ENCODE measurements around the gene ZNF616. TPM values are rescaled to one million over a fixed set of nuclear protein-coding genes. Genes with fewer than 3 reads are reported as not detected.
A peak's percentile ranks its signal among the peaks of the same experiment; 100 is the strongest.

ZNF616 gene
- polyA plus RNA-seq, 1 donor (not counting 4 experiments of a cell fraction or from before 2014, with no cell fraction given) = 7.6 TPM

GRCh38 chr19:52086481-52086880, 53.3 kb downstream of the ZNF616 start:
- dilution Hi-C loops (cut with MboI; ENCODE audit: extremely low pct_ligation_motif_present, low sequenced_read_pairs) = no loop called here

DNA sequence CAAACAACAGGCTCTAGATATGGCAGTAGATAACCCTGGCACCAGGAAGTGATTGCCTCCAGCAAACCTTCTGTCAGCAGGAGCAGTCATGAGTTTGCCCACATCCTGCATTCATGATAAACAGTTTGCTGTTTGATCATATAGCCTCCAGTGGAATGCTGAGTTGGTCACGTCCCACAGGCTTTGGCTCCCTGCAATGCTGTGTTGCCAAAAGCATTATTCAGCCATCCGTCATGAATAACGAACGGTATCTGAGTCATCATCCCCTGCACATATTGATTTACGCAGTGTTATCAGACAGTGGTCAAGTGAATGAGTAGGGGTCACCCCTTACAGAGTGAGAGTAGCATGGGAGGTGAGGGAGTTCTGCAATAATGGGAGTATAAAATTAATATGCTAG, 69.2 kb downstream of the ZNF616 start:
- H3K9ac ChIP-seq (ENCODE audit: control insufficient read depth, extremely low read depth, insufficient read depth, low read length) = no peak overlapping the region
- FAIRE-seq (no peak), DNase-seq (ENCODE audit: low read depth, low spot score) (peak; percentile 40)
- no peak overlapping the region for H3K4me3 ChIP-seq (ENCODE audit: control insufficient read depth in 2 of 3, extremely low read depth in 1 of 3, insufficient read depth in 2 of 3, low read depth in 1 of 3, low read length in 3 of 3)
- H3K27ac ChIP-seq (ENCODE audit: control insufficient read depth, insufficient read depth, low read length) = no peak overlapping the region
- H3K27me3 ChIP-seq (ENCODE audit: control insufficient read depth, extremely low read depth, insufficient read depth, low read length) = no peaks in the 10 kb centered on the region
- H4K20me1 ChIP-seq (ENCODE audit: control insufficient read depth, extremely low read depth, insufficient read depth, low read length) = no peaks in the 10 kb centered on the region
- no peak overlapping the region for H3K4me2 ChIP-seq (ENCODE audit: control insufficient read depth, extremely low read depth, insufficient read depth, low read depth, low read length)
- H3K4me1 ChIP-seq (ENCODE audit: control insufficient read depth, extremely low read depth, insufficient read depth, low read length) = no peaks in the 10 kb centered on the region
- H3K9me3 ChIP-seq (ENCODE audit: control insufficient read depth, low read depth, low read length) = peaks cover 47% of the 10 kb centered on the region
- peaks cover 4% of the 10 kb centered on the region for H3K79me2 ChIP-seq (ENCODE audit: control insufficient read depth, insufficient read depth, low read length)
- peaks cover 16 to 25% of the 10 kb centered on the region in 2 experiments for H3K36me3 ChIP-seq (ENCODE audit: control insufficient read depth in 2 of 2, extremely low read depth in 1 of 2, insufficient read depth in 2 of 2, low read length in 2 of 2)
- TF ChIP-seq, protein P1, sequence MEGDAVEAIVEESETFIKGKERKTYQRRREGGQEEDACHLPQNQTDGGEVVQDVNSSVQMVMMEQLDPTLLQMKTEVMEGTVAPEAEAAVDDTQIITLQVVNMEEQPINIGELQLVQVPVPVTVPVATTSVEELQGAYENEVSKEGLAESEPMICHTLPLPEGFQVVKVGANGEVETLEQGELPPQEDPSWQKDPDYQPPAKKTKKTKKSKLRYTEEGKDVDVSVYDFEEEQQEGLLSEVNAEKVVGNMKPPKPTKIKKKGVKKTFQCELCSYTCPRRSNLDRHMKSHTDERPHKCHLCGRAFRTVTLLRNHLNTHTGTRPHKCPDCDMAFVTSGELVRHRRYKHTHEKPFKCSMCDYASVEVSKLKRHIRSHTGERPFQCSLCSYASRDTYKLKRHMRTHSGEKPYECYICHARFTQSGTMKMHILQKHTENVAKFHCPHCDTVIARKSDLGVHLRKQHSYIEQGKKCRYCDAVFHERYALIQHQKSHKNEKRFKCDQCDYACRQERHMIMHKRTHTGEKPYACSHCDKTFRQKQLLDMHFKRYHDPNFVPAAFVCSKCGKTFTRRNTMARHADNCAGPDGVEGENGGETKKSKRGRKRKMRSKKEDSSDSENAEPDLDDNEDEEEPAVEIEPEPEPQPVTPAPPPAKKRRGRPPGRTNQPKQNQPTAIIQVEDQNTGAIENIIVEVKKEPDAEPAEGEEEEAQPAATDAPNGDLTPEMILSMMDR (optimal IDR thresholded peaks at IDR 0.05 in 1 of 3, IDR thresholded peaks at IDR 0.05 in 1 of 3, conservative IDR thresholded peaks at IDR 0.05 in 1 of 3; ENCODE audit: extremely low read depth in 1 of 3, insufficient read depth in 2 of 3, low read length in 3 of 3) = no peak
- TF ChIP-seq EZH2 (IDR thresholded peaks at IDR 0.05; ENCODE audit: low read length) = no peak
- H3K9me1 ChIP-seq (ENCODE audit: control insufficient read depth, extremely low read depth, insufficient read depth, low read length) = no peaks in the 10 kb centered on the region
- dilution Hi-C loops (cut with MboI; ENCODE audit: extremely low pct_ligation_motif_present, low sequenced_read_pairs) = no loop called here
- H2AFZ ChIP-seq (ENCODE audit: control insufficient read depth, low read length) = no peak overlapping the region

More at GRCh38 chr19:52086481-52086880, 53.3 kb downstream of the ZNF616 start:
- TF ChIP-seq, protein P1 (optimal IDR thresholded peaks at IDR 0.05 in 1 of 3, IDR thresholded peaks at IDR 0.05 in 1 of 3, conservative IDR thresholded peaks at IDR 0.05 in 1 of 3; ENCODE audit: extremely low read depth in 1 of 3, insufficient read depth in 2 of 3, low read length in 3 of 3) = no peak
- no peak for TF ChIP-seq EZH2 (IDR thresholded peaks at IDR 0.05; ENCODE audit: low read length)
- DNase-seq (ENCODE audit: low read depth, low spot score) (no peak), FAIRE-seq (no peak)
- no peak overlapping the region for H2AFZ ChIP-seq (ENCODE audit: control insufficient read depth, low read length)
- no peaks in the 10 kb centered on the region for H3K27me3 ChIP-seq (ENCODE audit: control insufficient read depth, extremely low read depth, insufficient read depth, low read length)
- no peak overlapping the region for H3K4me2 ChIP-seq (ENCODE audit: control insufficient read depth, extremely low read depth, insufficient read depth, low read depth, low read length)
- H3K4me3 ChIP-seq (ENCODE audit: control insufficient read depth in 2 of 3, extremely low read depth in 1 of 3, insufficient read depth in 2 of 3, low read depth in 1 of 3, low read length in 3 of 3) = no peak overlapping the region
- no peaks in the 10 kb centered on the region for H3K4me1 ChIP-seq (ENCODE audit: control insufficient read depth, extremely low read depth, insufficient read depth, low read length)
- H3K27ac ChIP-seq (ENCODE audit: control insufficient read depth, insufficient read depth, low read length) = no peak overlapping the region
- H3K9ac ChIP-seq (ENCODE audit: control insufficient read depth, extremely low read depth, insufficient read depth, low read length) = no peak overlapping the region
- peaks cover 11% of the 10 kb centered on the region for H3K9me3 ChIP-seq (ENCODE audit: control insufficient read depth, low read depth, low read length)
- no peaks in the 10 kb centered on the region for H3K9me1 ChIP-seq (ENCODE audit: control insufficient read depth, extremely low read depth, insufficient read depth, low read length)
- H3K79me2 ChIP-seq (ENCODE audit: control insufficient read depth, insufficient read depth, low read length) = peaks cover 38% of the 10 kb centered on the region
- peaks cover 32 to 33% of the 10 kb centered on the region in 2 experiments for H3K36me3 ChIP-seq (ENCODE audit: control insufficient read depth in 2 of 2, extremely low read depth in 1 of 2, insufficient read depth in 2 of 2, low read length in 2 of 2)
- no peaks in the 10 kb centered on the region for H4K20me1 ChIP-seq (ENCODE audit: control insufficient read depth, extremely low read depth, insufficient read depth, low read length)
